ENCODE data around the gene PGAM1. TPM values are rescaled to one million over a fixed set of nuclear protein-coding genes. Genes with fewer than 3 reads are reported as not detected.

PGAM1 gene
- total and polyA plus RNA-seq, 2 of the 4 experiments (the other 2 are of a cell fraction): 686 to 841 TPM

DNA sequence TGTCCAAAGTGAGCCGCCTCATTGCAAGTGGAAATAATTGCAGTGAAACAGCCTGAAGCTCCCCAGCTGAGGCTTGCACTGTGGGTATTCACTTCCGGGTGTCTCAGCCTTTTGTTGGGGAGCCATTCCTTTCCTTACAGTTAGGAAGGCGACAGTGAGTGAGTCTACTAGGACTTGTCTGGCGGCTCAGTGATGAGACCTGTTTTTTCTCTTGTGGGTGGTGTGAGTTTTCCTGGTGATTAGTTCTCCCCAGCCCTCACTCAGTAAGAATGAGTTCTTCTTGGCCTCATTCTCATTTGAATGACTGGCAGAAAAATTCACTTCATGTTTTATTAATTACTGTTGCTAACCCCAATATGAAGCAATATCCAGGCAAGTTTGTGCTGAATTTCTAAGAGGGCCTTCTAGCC is 2.6 kb downstream of the PGAM1 start:
- H3K23ac ChIP-seq (ENCODE audit: low read depth, low read length): peak overlapping the region; percentile 50; the same call in 1 of the 2 replicates
- peaks cover 6% of the 10 kb centered on the region for H3K4me1 ChIP-seq (ENCODE audit: control insufficient read depth, insufficient read depth, low read length)
- CTCF ChIA-PET: no interaction called here
- H2BK20ac ChIP-seq (ENCODE audit: low read depth, low read length): no peak overlapping the region
- H4K20me1 ChIP-seq (ENCODE audit: insufficient read depth, low read length): peaks cover 43% of the 10 kb centered on the region
- H4K5ac ChIP-seq (ENCODE audit: low read depth, low read length): 0 out of 2 replicates have a peak overlapping the region, but pooled peaks have one; percentile 12
- H3K4ac ChIP-seq (ENCODE audit: low read depth, low read length): no peak overlapping the region
- TF ChIP-seq CEBPB (IDR thresholded peaks at IDR 0.05; ENCODE audit: low read depth, low read length) (peak; percentile 52; the same call in 1 of the 2 replicates), BHLHE40 (IDR thresholded peaks at IDR 0.05; ENCODE audit: low read depth, low read length) (no peak)
- H4K8ac ChIP-seq (ENCODE audit: low read depth in 2 of 2, low read length in 2 of 2): peak overlapping the region in 1 of 2 experiments; percentile 22; a peak in 1 of 4 replicates
- peak overlapping the region; percentile 66; the same call in 1 of the 2 replicates for H2AK5ac ChIP-seq (ENCODE audit: low read depth, low read length)
- no peaks in the 10 kb centered on the region for H3K9me3 ChIP-seq (ENCODE audit: control insufficient read depth, insufficient read depth, low read length)
- peak overlapping the region; percentile 99 for H3K4me2 ChIP-seq (ENCODE audit: low read depth, low read length)
- peak overlapping the region; percentile 68; the same call in 1 of the 2 replicates for H3K9ac ChIP-seq (ENCODE audit: low read depth, low read length)
- in situ Hi-C loops (cut with MboI; ENCODE audit: low sequenced_read_pairs) (no loop called here), intact Hi-C loops (cut with micrococcal nuclease) (no loop called here), dilution Hi-C loops (cut with HindIII; ENCODE audit: low sequenced_read_pairs, unreplicated experiment) (no loop called here)
- H2AK9ac ChIP-seq (replicated peaks; ENCODE audit: low read depth, low read length, poor library complexity): peak overlapping the region; percentile 57
- no peaks in the 10 kb centered on the region for H3K9me1 ChIP-seq (ENCODE audit: insufficient read depth, low read length)
- ATAC-seq (ENCODE audit: low read depth): no peak
- no peak overlapping the region for H3K18ac ChIP-seq (ENCODE audit: low read depth, low read length)
- H3K36me3 ChIP-seq (ENCODE audit: control insufficient read depth, insufficient read depth, low read length): peaks cover 30% of the 10 kb centered on the region
- peak overlapping the region; percentile 20 for H3K14ac ChIP-seq (replicated peaks; ENCODE audit: low read depth, low read length)
- no peak overlapping the region for H3K56ac ChIP-seq (ENCODE audit: extremely low read depth, insufficient read depth, low read length)
- DNase-seq: no peak
- H3K79me1 ChIP-seq (ENCODE audit: low read depth in 1 of 2, low read length in 2 of 2): peaks cover 11 to 50% of the 10 kb centered on the region in 2 experiments; a peak in 3 of 4 replicates
- BruUV-seq (replicated peaks): no TSS peak
- no peak overlapping the region for H2BK120ac ChIP-seq (ENCODE audit: low read depth, low read length)
- peak overlapping the region; percentile 34 for H2BK5ac ChIP-seq (ENCODE audit: low read depth, low read length, poor library complexity, severe bottlenecking)
- POLR2A ChIA-PET (ENCODE audit: unreplicated experiment): no interaction called here
- H4K91ac ChIP-seq (ENCODE audit: insufficient read depth, low read depth, low read length): no peak overlapping the region
- no peak overlapping the region for H2BK15ac ChIP-seq (ENCODE audit: low read depth, low read length)
- WGBS, 2 experiments (ENCODE audit: extremely low coverage in 2 of 2, insufficient read length in 1 of 2): no CpG with 5 or more reads among the region's 4 CpGs
- peak overlapping the region; percentile 71 for H3K27ac ChIP-seq (ENCODE audit: insufficient read depth, low read length)
- H2AFZ ChIP-seq (replicated peaks; ENCODE audit: low read length, poor library complexity): peak overlapping the region; percentile 16
- no peaks in the 10 kb centered on the region for H3K27me3 ChIP-seq (ENCODE audit: control insufficient read depth, insufficient read depth, low read length)
- peak overlapping the region; percentile 17 for H3K4me3 ChIP-seq (ENCODE audit: insufficient read depth, low read depth, low read length)
